ENCODE data around the gene NUP210L.

GRCh38 chr1:154133256-154133655 lies 21.6 kb downstream of the NUP210L start:
- TF ChIP-seq CTCF (IDR thresholded peaks at IDR 0.05 in 2 of 3, conservative IDR thresholded peaks at IDR 0.05 in 1 of 3; ENCODE audit: insufficient read depth in 2 of 3, low read depth in 1 of 3, low read length in 3 of 3), result no peak
- TF ChIP-seq ZNF398 (CRISPR knock-in tag; IDR thresholded peaks at IDR 0.05), result no peak
- no peak for TF ChIP-seq MYC (IDR thresholded peaks at IDR 0.05; ENCODE audit: low read depth, low read length)
- no peak for TF ChIP-seq MYC (CRISPR knock-in tag; IDR thresholded peaks at IDR 0.05; ENCODE audit: borderline replicate concordance, low read depth)
- TF ChIP-seq BCL6 (CRISPR knock-in tag; IDR thresholded peaks at IDR 0.05), result no peak
- TF ChIP-seq MAFK (IDR thresholded peaks at IDR 0.05; ENCODE audit: low read length), result no peak
- no peak for TF ChIP-seq CREB1 (IDR thresholded peaks at IDR 0.05)
- no peak for TF ChIP-seq CREB1 (CRISPR knock-in tag; IDR thresholded peaks at IDR 0.05)
- TF ChIP-seq USF2 (CRISPR knock-in tag; IDR thresholded peaks at IDR 0.05), result no peak

Data from K562 (cell line).